ENCODE measurements around the gene DNAJC3.

DNAJC3 gene

DNA sequence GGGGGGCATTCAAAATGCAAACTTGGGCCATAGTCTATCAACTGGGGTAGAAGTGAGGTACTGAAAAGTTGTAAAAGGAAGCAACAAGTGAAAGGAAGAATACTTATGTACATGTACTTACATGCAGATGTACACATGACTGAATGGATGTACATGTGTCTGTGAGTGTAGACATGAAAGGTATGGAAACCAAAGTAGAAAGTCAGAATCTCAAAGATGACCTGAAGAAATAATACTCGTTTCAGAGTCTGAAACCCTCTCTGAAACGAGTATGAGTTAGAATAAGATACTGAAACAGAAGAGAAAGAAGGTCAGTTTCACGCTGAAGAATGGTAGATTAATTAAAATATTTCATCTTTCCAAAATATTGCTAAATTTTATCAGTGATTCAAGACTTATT lies 46.3 kb upstream of the DNAJC3 start:
- TF ChIP-seq, protein P1, sequence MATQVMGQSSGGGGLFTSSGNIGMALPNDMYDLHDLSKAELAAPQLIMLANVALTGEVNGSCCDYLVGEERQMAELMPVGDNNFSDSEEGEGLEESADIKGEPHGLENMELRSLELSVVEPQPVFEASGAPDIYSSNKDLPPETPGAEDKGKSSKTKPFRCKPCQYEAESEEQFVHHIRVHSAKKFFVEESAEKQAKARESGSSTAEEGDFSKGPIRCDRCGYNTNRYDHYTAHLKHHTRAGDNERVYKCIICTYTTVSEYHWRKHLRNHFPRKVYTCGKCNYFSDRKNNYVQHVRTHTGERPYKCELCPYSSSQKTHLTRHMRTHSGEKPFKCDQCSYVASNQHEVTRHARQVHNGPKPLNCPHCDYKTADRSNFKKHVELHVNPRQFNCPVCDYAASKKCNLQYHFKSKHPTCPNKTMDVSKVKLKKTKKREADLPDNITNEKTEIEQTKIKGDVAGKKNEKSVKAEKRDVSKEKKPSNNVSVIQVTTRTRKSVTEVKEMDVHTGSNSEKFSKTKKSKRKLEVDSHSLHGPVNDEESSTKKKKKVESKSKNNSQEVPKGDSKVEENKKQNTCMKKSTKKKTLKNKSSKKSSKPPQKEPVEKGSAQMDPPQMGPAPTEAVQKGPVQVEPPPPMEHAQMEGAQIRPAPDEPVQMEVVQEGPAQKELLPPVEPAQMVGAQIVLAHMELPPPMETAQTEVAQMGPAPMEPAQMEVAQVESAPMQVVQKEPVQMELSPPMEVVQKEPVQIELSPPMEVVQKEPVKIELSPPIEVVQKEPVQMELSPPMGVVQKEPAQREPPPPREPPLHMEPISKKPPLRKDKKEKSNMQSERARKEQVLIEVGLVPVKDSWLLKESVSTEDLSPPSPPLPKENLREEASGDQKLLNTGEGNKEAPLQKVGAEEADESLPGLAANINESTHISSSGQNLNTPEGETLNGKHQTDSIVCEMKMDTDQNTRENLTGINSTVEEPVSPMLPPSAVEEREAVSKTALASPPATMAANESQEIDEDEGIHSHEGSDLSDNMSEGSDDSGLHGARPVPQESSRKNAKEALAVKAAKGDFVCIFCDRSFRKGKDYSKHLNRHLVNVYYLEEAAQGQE (IDR thresholded peaks at IDR 0.05; ENCODE audit: insufficient read depth in 1 of 2, low read depth in 2 of 2, low read length in 2 of 2) = no peak
- no peak for TF ChIP-seq FOXP2 (optimal IDR thresholded peaks at IDR 0.05; ENCODE audit: borderline replicate concordance, extremely low read depth, extremely low read length, insufficient read depth)
- no peak for TF ChIP-seq POLR2AphosphoS5 (IDR thresholded peaks at IDR 0.05; ENCODE audit: low read depth, low read length)

GRCh38 chr13:95636853-95637252 lies 40.1 kb upstream of the DNAJC3 start:
- no peak for TF ChIP-seq TAF1 (IDR thresholded peaks at IDR 0.05; ENCODE audit: borderline replicate concordance, insufficient read depth, low read length)
- no peak for TF ChIP-seq POLR2AphosphoS5 (IDR thresholded peaks at IDR 0.05; ENCODE audit: low read depth, low read length)
- no peak for TF ChIP-seq FOXP2 (optimal IDR thresholded peaks at IDR 0.05; ENCODE audit: borderline replicate concordance, extremely low read depth, extremely low read length, insufficient read depth)
- no peak for TF ChIP-seq SIN3A (IDR thresholded peaks at IDR 0.05; ENCODE audit: borderline replicate concordance, insufficient read depth, low read length)
- TF ChIP-seq, protein P1 (IDR thresholded peaks at IDR 0.05; ENCODE audit: insufficient read depth in 1 of 2, low read depth in 2 of 2, low read length in 2 of 2) = no peak

DNA sequence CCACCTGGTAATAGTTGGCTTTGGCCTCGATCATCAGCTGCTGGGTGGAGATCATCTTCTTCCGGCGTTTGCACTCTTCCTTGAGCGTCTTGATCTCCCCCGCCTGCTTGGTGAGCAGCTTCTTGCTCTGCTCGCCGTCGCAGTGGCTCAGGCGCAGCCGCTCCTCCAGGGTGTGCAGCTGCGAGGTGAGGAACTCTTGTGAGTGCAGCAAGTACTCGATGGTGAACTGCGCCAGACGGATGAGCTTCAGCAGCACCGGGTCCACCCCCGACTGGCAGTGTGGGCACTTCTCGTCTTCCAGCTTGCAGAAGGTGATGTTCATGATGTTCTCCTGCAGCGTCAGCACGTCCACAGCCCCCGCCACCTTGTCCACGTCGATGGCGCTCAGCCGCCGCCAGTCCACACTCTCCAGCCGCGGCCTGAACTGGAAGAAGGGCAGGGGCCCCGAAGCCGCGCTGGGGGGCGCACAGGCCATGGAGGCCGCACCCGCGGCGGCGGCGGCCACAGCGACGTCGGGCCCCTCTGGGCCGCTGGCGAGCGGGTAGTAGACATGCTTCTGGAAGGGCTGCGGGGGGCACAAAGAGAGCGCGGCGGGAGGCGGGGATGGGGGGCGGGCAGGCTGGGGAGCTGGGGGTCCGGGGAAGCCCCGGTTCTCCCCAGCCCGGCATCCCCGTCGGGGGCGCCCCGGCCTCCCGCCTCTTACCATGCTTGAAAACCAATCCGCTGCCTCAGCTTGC lies 35.5 kb upstream of the DNAJC3 start:
- TF ChIP-seq, protein P1 (IDR thresholded peaks at IDR 0.05; ENCODE audit: insufficient read depth in 1 of 2, low read depth in 2 of 2, low read length in 2 of 2) = no peak
- TF ChIP-seq TAF1 (IDR thresholded peaks at IDR 0.05; ENCODE audit: borderline replicate concordance, insufficient read depth, low read length) = no peak
- TF ChIP-seq POLR2AphosphoS5 (IDR thresholded peaks at IDR 0.05; ENCODE audit: low read depth, low read length) = no peak
- TF ChIP-seq FOXP2 (optimal IDR thresholded peaks at IDR 0.05; ENCODE audit: borderline replicate concordance, extremely low read depth, extremely low read length, insufficient read depth) = no peak
- TF ChIP-seq SIN3A (IDR thresholded peaks at IDR 0.05; ENCODE audit: borderline replicate concordance, insufficient read depth, low read length) = no peak

- TF ChIP-seq FOXP2 (optimal IDR thresholded peaks at IDR 0.05; ENCODE audit: borderline replicate concordance, extremely low read depth, extremely low read length, insufficient read depth) (no peak), POLR2AphosphoS5 (IDR thresholded peaks at IDR 0.05; ENCODE audit: low read depth, low read length) (no peak), TAF1 (IDR thresholded peaks at IDR 0.05; ENCODE audit: borderline replicate concordance, insufficient read depth, low read length) (no peak), SIN3A (IDR thresholded peaks at IDR 0.05; ENCODE audit: borderline replicate concordance, insufficient read depth, low read length) (no peak)
- TF ChIP-seq, protein P1 (IDR thresholded peaks at IDR 0.05; ENCODE audit: insufficient read depth in 1 of 2, low read depth in 2 of 2, low read length in 2 of 2) = no peak
Measured at GRCh38 chr13:95642028-95642621, 34.8 kb upstream of the DNAJC3 start.
